B cell (primary cell): ENCODE data around the gene DENND5B.

ENCODE experiments used
- EZH2 ChIP-seq: IDR thresholded peaks from 2 replicates; pipeline ENCODE4 v1.6.1; 2012; ENCODE audit warnings: borderline replicate concordance, low read depth, mild to moderate bottlenecking, moderate library complexity, low read length; ENCODE audit not compliant: insufficient read depth, poor library complexity, severe bottlenecking
- TF ChIP-seq, protein P1 (sequence below): fragments of 200-600 bp; IDR thresholded peaks from one replicate; pipeline ENCODE4 v1.8.0; 2022; ENCODE audit warnings: antibody characterized with exemption, mild to moderate bottlenecking

DNA sequence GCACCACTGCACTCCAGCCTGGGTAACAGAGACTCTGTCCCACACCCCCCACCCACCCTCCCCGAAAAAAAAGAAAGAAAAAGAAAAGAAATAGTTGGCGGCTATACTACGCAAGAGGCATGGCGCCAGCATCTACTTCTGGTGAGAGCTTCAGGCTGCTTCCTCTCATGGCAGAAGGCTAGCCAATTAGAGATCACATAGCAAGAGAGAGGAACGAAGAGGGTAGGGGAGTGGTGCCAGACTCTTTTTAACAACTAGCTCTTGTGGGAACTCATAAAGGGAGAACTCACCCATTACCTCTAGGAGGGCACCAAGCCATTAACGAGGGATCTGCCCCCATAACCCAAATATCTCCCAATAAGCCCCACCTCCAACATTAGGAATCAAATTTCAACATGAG lies 6.2 kb downstream of the DENND5B start:
- TF ChIP-seq, protein P1, sequence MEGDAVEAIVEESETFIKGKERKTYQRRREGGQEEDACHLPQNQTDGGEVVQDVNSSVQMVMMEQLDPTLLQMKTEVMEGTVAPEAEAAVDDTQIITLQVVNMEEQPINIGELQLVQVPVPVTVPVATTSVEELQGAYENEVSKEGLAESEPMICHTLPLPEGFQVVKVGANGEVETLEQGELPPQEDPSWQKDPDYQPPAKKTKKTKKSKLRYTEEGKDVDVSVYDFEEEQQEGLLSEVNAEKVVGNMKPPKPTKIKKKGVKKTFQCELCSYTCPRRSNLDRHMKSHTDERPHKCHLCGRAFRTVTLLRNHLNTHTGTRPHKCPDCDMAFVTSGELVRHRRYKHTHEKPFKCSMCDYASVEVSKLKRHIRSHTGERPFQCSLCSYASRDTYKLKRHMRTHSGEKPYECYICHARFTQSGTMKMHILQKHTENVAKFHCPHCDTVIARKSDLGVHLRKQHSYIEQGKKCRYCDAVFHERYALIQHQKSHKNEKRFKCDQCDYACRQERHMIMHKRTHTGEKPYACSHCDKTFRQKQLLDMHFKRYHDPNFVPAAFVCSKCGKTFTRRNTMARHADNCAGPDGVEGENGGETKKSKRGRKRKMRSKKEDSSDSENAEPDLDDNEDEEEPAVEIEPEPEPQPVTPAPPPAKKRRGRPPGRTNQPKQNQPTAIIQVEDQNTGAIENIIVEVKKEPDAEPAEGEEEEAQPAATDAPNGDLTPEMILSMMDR: no peak
- TF ChIP-seq EZH2: no peak
